Measurements from ENCODE around the gene ITGB6. TPM values are rescaled to one million over a fixed set of nuclear protein-coding genes. Genes with fewer than 3 reads are reported as not detected.

ITGB6 gene
- not detected in 2 replicates for total RNA-seq
- long read RNA-seq, result 0 reads

- Mint-ChIP-seq H3K27me3 (ENCODE audit: low read depth) (no peaks in the 10 kb centered on the region), H3K9me3 (peaks cover 4% of the 10 kb centered on the region), H3K4me3 (no peak within 1 kb of the TSS), H3K36me3 (ENCODE audit: low read depth) (no peaks in the 10 kb centered on the region), H3K4me1 (no peaks in the 10 kb centered on the region), H3K27ac (ENCODE audit: unreplicated experiment) (no peak within 1 kb of the TSS)
- DNase-seq (ENCODE audit: low read depth, low spot score), result no peak
- TF ChIP-seq CTCF (conservative IDR thresholded peaks at IDR 0.05), result no peak
Observed at GRCh38 chr2:160199683-160200389, at the start of gene ITGB6. Gene ITGB6, minus strand, starts transcription at chr2:160200272. Its CDS starts 209 bp downstream, at chr2:160200063.

- Mint-ChIP-seq H3K27me3 (ENCODE audit: low read depth) (no peaks in the 10 kb centered on the region), H3K4me3 (no peak overlapping the region), H3K36me3 (ENCODE audit: low read depth) (no peaks in the 10 kb centered on the region), H3K27ac (ENCODE audit: unreplicated experiment) (no peak overlapping the region), H3K9me3 (no peaks in the 10 kb centered on the region), H3K4me1 (peaks cover 16% of the 10 kb centered on the region)
- DNase-seq (ENCODE audit: low read depth, low spot score), result no peak
- TF ChIP-seq CTCF (conservative IDR thresholded peaks at IDR 0.05), result no peak
Observed at GRCh38 chr2:160247296-160248035, 47.4 kb upstream of the ITGB6 start.

- H3K9me3 Mint-ChIP-seq, result no peaks in the 10 kb centered on the region
- no peak for DNase-seq (ENCODE audit: low read depth, low spot score)
- peaks cover 16% of the 10 kb centered on the region for H3K4me1 Mint-ChIP-seq
- H3K36me3 Mint-ChIP-seq (ENCODE audit: low read depth), result no peaks in the 10 kb centered on the region
- no peak overlapping the region for H3K27ac Mint-ChIP-seq (ENCODE audit: unreplicated experiment)
- no peak for TF ChIP-seq CTCF (conservative IDR thresholded peaks at IDR 0.05)
- no peak overlapping the region for H3K4me3 Mint-ChIP-seq
- no peaks in the 10 kb centered on the region for H3K27me3 Mint-ChIP-seq (ENCODE audit: low read depth)
Observed at GRCh38 chr2:160246356-160246755, 46.3 kb upstream of the ITGB6 start.

- Mint-ChIP-seq H3K27ac (ENCODE audit: unreplicated experiment) (peak overlapping the region; percentile 73), H3K27me3 (ENCODE audit: low read depth) (no peaks in the 10 kb centered on the region), H3K4me1 (peaks cover 16% of the 10 kb centered on the region), H3K36me3 (ENCODE audit: low read depth) (no peaks in the 10 kb centered on the region), H3K4me3 (no peak overlapping the region), H3K9me3 (peaks cover 2% of the 10 kb centered on the region)
- DNase-seq (ENCODE audit: low read depth, low spot score), result no peak
- TF ChIP-seq CTCF (conservative IDR thresholded peaks at IDR 0.05), result no peak
Observed at GRCh38 chr2:160245614-160246155, 45.6 kb upstream of the ITGB6 start.

- H3K27me3 Mint-ChIP-seq (ENCODE audit: low read depth), result no peaks in the 10 kb centered on the region
- peaks cover 16% of the 10 kb centered on the region for H3K4me1 Mint-ChIP-seq
- H3K4me3 Mint-ChIP-seq, result no peak overlapping the region
- H3K9me3 Mint-ChIP-seq, result peaks cover 4% of the 10 kb centered on the region
- DNase-seq (ENCODE audit: low read depth, low spot score), result no peak
- no peak overlapping the region for H3K27ac Mint-ChIP-seq (ENCODE audit: unreplicated experiment)
- no peak for TF ChIP-seq CTCF (conservative IDR thresholded peaks at IDR 0.05)
- no peaks in the 10 kb centered on the region for H3K36me3 Mint-ChIP-seq (ENCODE audit: low read depth)
Observed at GRCh38 chr2:160242893-160243564, 43.0 kb upstream of the ITGB6 start.
